ENCODE results near the gene FIBP.

The FIBP gene

GRCh38 chr11:65869643-65870306, 18.5 kb downstream of the FIBP start:
- no peak for DNase-seq

GRCh38 chr11:65868907-65869306, 19.4 kb downstream of the FIBP start:
- no peak for DNase-seq

- peak; percentile 44 for DNase-seq
Observed at GRCh38 chr11:65868076-65868667, 20.1 kb downstream of the FIBP start.

DNA sequence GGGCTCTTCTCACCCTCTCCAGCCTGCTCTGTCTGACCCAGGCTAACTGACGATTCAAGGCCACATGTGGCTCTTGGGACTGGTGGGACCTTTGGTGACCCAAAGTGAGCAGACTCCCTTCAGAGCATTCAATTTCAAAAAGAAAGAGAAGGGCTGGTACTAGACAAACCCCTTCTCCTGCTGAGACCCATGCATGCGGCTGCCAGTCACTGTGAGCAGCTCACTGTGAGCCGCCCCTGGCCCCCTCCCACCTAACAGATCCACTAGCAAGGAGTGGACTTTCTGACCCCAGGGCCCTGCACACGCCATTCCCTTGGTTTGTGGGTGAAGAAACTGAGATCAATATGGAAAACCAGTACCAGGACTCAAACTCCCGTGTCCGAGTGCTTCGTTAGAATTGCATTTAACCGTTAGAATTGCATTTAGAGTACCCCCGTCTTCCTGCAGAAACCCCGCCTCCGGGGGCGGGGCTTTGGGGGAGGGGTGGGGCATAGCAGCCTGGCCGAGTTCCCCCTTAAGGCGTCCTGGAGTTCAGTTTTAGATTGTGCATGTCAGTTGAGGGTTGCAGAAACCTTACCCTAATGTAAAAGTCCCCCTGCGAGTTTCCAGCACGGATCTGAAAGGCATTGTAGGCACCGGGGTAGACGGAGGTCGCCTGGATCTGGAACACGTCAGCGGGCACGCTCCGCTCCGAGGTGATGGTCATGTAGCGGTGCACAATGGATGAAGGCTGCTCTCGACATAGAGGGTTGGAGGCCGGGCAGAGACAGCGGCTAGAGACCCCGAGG, 20.8 kb downstream of the FIBP start:
- DNase-seq: peak; percentile 37

- DNase-seq: no peak
Observed at GRCh38 chr11:65866509-65867283, 21.6 kb downstream of the FIBP start.

DNA sequence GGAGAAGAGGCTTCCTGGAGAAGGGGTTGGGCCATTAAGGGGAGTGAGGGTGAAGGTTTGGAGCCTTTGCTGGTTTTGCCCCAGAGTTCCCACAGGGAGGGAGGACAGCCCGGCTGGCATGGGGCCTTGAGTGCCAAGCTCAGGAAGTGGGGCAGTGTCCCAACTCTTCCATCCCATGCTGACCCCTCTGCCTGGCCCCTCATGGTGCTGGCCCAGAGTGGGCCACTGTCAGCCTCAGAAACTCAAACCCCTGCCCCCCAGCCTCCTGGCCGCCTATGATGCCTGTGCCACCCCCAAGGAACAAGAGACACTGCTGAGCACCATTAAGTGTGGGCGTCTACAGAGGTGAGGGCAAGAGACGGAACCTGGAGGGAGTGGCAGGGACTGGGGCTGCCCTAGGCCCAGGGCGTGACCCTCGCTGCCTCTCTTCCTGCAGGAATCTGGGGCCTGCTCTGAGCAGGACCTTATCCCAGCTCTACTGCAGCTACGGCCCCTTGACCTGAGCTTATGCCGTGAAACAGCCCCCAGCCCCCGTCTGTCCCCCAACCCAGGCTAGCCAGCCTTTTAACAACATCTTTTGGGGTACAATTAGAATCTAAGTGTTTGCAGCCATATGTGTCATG, 22.6 kb downstream of the FIBP start:
- no peak for DNase-seq

- no peak for DNase-seq
Observed at GRCh38 chr11:65864706-65865471, 23.4 kb downstream of the FIBP start.

DNA sequence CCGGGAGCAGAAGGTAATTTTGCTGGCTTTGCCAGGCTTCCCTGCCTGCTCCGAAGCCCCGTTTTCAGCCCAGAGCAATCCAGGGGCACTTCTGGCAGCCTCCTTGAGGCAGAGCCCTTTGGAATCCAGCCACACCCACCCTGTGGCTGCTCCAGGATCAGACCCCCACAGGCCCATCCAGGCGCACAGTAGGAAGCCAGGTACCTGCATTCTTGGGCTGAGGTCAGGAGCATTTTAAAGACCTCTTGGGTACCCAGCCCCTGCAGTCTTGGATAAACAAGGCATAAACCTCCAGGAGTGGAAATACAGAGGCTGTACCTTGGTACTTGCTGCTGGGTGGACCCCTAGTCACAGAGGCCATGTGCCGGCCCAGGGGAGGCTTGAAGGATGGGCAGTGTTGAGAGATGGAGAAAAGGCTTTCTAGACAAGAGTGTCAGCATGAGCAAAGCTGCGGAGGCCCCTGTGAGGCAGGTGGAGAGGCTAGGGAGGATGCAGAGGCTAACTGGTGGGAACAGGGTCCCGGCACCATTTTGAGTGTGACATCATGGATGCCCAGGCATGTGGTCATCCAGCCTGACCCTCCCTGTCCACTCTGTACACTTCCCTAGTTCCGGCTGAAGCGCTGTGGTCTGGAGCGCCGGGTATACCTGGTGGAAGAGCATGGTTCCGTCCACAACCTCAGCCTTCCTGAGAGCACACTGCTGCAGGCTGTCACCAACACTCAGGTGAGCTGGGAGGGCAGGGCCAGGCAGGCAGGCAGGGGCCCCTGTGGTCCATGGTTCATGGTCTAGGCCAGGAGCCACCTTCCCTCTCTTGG, 24.2 kb downstream of the FIBP start:
- DNase-seq: no peak

DNA sequence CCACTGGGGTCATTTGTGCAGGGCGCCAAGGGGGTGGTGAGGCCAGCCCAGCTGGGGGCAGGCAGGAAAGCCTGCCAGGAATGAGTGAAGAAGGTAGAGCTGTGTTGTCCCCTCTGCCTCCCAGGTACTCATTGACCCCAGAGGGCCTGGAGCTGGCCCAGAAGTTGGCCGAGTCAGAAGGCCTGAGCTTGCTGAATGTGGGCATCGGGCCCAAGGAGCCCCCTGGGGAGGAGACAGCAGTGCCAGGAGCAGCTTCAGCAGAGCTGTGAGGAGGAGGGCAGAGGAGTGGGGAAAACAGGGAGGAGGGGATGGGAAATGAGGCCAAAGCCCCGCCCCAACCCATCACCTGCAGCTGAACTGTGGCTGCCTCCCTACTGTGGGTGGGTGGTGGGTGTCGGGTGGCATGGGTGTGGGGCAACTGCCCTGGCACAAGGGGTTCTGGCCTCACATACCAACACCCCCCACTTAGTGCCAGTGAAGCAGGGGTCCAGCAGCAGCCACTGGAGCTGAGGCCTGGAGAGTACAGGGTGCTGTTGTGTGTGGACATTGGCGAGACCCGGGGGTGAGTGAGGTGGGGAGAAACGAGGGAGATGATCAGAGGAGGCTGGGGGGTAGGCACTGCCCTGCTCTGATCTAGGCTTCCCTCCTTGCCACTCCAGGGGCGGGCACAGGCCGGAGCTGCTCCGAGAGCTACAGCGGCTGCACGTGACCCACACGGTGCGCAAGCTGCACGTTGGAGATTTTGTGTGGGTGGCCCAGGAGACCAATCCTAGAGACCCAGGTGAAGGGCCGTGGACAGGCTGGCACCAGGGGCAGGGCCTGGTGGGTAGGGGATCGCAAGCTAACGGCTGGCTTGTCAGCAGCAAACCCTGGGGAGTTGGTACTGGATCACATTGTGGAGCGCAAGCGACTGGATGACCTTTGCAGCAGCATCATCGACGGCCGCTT, 25.1 kb downstream of the FIBP start:
- no peak for DNase-seq

GRCh38 chr11:65862191-65862735, 26.0 kb downstream of the FIBP start:
- no peak for DNase-seq

DNA sequence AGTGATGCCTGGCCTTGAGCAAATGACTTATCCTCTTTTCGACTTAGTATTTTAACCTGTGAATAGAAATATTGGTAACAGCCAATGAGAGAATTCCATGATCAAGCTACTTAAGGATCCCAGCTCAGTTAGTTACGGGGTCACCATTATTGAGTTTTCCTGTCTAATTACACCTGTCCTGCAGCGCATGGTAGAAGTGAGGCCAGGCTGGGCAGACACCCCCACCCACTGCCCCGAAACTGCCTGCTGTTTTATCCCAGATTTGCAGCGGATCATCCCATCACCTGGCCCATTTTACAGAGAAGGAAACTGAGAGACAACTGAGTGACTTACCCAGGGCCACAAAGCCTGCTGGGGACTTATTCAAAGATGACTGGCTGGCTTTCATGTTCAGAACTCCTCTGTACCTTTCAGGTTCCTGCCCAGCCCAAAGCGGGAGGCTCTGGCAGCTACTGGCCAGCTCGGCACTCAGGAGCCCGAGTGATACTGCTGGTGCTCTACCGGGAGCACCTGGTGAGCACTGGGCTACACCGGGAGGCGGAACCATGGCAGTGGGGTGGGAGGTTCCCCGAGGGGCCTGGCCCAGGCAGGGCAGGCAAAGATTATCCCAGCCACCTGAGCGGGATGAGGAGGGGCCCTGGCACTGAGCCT, 26.6 kb downstream of the FIBP start:
- no peak for DNase-seq

GRCh38 chr11:65861165-65861505, 27.1 kb downstream of the FIBP start:
- DNase-seq: no peak

DNA sequence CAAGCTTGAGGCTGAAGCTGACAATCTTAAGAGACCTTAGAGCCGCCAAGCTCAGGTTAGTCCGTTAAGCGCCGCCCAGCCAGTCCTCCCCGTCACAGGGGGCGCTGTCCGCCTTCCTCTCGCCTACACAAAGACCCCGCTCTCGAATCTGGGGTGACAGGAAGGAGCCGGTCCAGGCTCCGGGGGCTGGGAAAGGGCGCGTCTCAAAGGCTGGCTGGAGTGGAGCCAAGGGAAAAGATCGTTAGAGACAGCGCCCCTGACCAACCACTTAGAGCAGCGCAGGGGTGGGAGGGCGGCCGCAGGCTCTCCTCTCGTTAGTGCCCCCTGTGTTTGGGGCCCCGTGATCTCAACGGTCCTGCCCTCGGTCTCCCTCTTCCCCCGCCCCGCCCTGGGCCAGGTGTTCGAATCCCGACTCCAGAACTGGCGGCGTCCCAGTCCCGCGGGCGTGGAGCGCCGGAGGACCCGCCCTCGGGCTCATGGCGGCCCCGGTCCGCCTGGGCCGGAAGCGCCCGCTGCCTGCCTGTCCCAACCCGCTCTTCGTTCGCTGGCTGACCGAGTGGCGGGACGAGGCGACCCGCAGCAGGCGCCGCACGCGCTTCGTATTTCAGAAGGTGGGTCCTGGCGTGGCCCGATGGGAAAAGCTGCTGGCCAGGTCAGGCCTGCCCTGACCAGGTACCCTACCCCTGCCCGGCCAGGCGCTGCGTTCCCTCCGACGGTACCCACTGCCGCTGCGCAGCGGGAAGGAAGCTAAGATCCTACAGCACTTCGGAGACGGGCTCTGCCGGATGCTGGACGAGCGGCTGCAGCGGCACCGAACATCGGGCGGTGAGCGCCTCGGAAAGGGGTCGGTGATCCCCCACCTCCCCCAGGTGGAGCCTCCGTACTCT, 27.8 kb downstream of the FIBP start, which contains the start of gene MUS81:
MUS81 (plus strand) TSS at position 156 of the 887 bp plus-strand sequence; CDS start at position 477, 321 bp downstream.
- DNase-seq: peak; percentile 97

- no peak for DNase-seq
Observed at GRCh38 chr11:65859812-65860277, 28.4 kb downstream of the FIBP start.

DNA sequence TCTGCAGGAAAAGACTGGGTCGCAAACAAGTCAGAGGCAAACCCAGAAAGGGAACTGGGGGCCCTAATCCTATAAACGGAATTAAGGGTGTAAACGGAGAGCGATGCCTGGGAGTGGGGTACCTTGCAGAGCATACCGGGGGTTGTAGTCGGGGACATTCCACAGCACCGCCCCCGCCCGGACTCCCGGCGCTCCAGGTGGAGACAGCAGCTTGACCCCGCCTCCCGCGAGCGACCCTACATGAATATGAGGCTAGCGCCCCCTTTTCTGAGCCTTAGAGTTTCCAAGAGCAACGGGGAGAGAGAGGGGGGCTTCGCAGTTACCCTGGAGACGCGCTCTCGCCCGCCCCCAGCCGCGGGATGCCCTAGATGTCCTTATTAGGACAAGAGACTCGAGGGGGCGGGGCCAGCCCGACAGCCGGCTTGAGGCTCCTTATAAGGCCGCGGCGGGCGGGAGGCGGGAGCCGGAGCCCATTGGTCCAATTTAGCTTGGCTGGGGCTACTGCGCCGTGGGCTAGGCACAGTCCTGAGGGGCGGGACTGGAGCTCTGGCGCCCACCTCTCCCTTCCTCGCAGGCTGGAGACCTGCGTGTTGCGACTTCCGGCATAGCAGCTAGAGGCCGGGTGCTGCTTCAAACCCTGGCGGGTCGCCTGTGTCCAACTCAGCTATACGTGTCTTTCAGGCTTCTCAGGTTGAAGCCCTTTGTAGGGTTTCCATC, 29.0 kb downstream of the FIBP start:
- peak; percentile 98 for DNase-seq

DNA sequence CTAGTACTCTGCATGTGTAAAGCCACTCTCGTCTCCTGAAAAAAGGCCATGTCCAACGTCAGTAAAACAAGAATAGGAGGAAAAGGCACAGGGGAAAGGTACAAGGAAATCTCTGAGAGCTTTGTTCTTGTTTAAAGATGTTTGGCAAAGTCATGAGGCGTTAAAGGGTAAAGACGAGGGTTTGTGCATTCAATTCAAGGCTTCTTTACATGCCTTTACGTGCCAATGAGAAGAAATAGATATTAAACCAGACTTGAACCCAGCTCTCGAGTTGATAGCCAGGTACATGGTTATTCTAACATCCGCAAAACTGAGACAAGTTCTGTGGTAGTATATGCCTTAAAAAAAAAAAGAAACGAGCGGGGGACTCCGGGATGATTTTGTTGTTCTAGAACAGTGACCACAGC, 29.6 kb downstream of the FIBP start:
- DNase-seq: no peak

Measured in stimulated activated CD4-positive, alpha-beta T cell treated with anti-CD3 and anti-CD28 coated beads, Interleukin-4, amount 100 ng/mL, for 1 hour (primary cell).